Measurements from ENCODE around the gene UTP3.
"Not testable (repeated sequence)": the region's sequence is repeated elsewhere in the genome, so short reads cannot be mapped to it uniquely, and the experiment has no call there.

The UTP3 gene

GRCh38 chr4:70688795-70689231, 481 bp downstream of the UTP3 start:
- DNase-seq: no peak

GRCh38 chr4:70691661-70692060, 3.3 kb downstream of the UTP3 start:
- DNase-seq: no peak

DNA sequence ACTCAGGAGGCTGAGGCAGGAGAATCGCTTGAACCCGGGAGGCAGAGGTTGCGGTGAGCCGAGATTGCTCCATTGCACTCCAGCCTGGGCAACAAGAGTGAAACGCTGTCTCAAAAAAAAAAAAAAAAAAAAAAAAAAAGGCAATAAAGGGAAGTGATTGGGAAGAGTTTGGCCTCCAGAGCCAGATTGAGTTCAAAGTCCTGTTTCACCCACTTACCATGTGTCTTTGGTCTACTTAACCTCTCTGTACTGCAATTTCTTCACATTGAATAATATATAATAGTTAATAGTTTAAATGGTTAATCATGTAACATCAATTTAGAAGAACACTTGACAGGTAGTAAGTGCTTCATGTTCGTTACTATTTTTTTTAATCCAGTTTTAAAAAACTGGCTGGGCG, 6.3 kb downstream of the UTP3 start:
- DNase-seq: not testable (repeated sequence)

- DNase-seq: not testable (repeated sequence)
These were observed 10.1 kb downstream of the UTP3 start for GRCh38 chr4:70698435-70698834.

GRCh38 chr4:70700712-70701111, 12.4 kb downstream of the UTP3 start:
- DNase-seq: no peak

- DNase-seq: no peak
These were observed 12.9 kb downstream of the UTP3 start for GRCh38 chr4:70701271-70701670.

GRCh38 chr4:70702592-70702991, 14.3 kb downstream of the UTP3 start:
- DNase-seq: not testable (repeated sequence)

GRCh38 chr4:70703619-70704214, 15.4 kb downstream of the UTP3 start:
- peak; percentile 75 for DNase-seq

DNA sequence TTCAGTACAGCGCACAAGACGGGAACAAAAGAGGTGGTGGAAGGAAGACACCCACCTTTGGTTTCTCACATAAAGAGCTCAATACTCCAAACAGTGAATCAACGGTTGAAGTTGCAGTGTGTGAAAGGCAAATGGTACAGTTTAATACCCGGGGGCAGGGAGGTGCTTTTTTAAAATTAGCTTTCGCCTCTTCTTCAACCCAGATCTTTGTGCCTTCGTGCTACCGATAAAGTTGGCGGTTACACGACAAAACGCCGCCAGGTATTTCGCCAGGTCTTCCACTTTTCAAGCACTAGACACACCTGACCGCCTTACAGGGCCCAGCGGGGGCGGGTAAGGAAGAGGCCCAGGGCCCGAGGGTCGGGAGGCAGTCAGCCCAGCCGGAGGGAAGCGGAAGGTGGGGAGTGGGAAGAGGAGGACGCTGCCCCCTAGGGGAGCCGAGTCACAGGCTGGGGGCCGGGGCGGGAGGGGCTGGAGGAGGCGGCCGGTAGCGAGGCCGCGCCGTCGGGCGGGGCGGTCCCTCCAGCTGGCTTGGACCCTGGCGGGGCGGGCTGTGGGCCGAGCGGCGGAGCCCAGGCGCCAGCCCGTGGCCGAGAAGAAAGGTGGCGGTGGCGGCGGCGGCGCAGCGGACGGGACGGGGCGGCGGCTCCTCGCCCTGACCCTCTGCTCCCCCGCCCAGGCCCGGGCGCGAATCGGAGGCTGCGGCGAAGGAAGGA, 16.0 kb downstream of the UTP3 start:
- peak; percentile 76 for DNase-seq

DNA sequence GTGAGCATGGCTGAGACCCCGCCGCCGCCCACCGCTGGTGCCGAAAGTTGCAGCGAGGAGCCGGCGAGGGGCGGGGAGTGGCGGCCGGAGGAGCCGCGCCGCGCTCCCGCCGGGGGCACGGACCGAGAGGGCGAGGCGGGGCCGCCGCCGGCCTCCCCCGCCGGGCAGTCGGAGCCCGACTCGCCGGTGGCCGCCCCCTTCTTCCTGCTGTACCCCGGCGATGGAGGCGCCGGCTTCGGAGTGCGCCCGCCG, 16.5 kb downstream of the UTP3 start:
- no peak for DNase-seq

DNA sequence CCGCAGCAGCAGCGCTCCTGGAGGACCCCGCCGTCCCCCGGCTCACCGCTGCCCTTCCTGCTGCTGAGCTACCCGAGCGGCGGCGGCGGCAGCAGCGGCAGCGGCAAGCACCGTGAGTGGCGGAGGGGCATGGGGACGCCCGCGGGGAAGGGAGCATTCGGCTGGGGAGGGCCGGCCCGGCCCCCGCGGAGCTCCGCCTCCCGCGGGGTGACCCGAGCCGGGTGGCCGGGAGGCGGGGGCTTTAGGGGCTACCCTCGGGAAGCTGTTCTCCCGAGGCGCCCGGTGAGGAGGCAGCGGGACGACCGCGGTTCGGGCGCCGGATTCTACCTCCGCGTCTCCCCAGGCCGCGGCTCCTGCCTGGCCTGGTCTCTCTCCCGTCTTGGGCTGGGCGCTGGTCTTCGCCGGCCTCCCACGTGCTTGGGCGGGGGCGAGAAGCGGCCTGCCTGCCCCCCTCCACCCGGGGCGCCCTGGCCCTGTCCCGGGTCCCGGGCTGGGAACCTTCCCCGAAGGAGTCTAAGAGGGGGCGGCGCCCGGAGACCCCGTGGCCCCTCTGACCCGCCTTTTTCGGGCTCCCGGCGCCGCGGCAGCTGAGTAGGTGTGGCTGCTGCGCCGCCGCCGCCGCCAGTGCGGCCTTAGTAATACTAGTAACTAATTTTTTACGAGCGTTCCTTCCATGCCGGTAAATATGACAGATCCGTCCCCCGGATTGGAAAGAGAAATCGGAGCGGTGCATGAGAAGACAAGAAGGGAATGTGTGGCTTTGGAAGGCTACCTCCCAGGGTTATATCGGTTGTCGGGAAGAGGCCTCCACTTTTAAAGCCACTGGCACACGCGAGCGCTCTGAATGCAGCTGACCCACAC, 17.1 kb downstream of the UTP3 start:
- DNase-seq: peak; percentile 84

DNA sequence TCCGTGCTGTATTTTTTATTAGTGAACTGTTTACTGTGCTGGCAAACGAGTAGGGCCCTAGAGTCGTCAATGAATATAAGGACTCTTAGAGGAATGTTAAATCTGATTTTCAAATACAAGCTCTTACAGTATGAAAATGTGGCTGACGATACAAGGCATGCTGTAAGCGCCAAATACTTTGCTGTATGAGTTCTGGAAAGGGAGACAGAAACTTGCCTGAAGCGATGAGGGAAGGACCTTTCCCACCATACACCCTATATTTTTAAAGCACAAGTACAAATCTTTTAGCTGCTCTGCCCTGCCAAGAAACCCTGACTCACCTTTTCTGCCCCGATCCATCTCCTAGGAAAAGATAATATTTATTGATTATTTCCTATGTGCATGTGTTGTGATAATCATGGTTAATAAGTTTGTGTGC, 17.7 kb downstream of the UTP3 start:
- DNase-seq: no peak

GRCh38 chr4:70706516-70706915, 18.2 kb downstream of the UTP3 start:
- no peak for DNase-seq

- DNase-seq: peak; percentile 60
These were observed 21.4 kb downstream of the UTP3 start for GRCh38 chr4:70709611-70710205.

GRCh38 chr4:70711599-70711998, 23.3 kb downstream of the UTP3 start:
- DNase-seq: no peak

DNA sequence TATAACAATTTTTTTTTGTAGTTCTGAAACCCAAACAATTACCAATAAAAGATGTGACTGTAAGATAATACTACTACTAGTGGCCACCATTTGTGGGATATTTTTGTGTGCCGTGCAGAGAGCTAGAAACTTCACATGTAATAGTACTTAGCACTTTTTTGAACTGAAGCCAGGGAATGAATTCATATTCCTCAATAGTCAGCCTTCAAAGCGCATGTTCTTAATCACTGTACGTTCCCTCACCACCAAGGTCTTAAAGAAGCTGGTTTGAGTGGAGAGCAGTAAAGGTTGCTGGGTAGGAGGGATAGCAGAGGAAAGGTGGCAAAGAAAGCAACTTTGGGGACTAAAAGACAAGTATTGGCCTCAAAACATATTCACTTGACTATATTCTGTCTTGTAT, 23.8 kb downstream of the UTP3 start:
- no peak for DNase-seq

DNA sequence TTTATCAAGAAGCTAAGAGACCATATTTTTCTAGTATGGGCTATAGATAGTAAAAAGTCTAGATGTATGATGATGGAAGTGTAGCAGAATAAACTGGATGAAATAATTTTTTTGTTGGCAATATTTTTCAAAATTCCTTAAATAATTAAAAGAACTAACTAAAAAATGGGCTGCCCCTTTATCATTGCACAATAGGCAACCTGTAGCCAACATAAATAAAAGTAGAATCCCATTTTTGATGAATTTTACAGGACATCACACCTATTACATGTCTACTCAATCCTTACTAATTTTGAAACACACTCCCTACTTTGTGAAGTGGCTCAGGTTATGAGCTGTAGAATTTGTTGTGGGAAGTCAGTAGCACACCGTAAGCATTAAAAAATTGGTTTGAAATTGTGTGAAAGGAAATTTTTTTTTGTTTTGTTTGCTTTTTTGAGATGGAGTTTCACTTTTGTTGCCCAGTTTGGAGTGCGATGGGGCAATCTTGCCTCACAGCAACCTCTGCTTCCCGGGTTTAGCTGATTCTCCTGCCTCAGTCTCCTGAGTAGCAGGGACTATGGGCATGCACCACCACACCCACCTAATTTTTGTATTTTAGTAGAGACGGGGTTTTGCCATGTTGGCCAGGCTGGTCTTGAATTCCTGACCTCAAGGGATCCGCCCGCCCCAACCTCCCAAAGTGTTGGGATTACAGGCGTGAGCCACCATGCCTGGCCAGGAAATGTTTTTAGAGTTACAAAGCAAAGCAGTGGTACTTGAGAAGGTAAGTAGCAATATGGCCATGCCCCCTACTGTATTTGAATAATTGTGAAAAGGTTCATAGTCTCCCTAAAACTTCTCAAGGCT, 24.5 kb downstream of the UTP3 start:
- no peak for DNase-seq

DNA sequence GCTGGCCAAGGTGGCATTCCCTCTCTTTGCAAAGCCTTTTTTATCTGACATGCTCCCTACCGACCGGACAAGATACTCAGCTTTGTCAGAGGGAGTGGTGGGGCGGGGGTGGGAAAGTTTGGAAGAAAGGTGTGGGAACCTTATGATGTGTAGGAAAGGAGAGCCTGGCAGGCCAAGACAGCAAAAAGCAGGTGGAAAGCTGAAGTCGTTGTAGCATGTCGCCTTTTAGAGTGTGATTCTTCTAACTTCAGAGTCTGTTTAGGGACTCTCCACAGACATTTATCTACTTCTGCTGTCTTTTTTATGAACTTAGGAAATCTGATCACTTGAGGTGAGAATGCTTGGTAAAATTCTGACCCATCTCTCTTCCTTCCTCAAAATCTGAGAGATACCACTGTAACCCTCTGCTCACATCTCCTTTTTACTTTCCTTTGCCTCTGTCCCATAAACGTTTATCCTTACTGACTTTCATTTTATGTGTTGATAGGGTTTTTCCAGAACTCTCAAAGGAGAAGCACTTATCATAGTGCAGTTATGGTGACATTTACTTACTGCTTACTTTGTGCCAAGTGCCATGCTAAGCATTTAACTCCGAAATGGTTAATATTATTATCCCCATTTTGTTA, 25.2 kb downstream of the UTP3 start:
- no peak for DNase-seq

DNA sequence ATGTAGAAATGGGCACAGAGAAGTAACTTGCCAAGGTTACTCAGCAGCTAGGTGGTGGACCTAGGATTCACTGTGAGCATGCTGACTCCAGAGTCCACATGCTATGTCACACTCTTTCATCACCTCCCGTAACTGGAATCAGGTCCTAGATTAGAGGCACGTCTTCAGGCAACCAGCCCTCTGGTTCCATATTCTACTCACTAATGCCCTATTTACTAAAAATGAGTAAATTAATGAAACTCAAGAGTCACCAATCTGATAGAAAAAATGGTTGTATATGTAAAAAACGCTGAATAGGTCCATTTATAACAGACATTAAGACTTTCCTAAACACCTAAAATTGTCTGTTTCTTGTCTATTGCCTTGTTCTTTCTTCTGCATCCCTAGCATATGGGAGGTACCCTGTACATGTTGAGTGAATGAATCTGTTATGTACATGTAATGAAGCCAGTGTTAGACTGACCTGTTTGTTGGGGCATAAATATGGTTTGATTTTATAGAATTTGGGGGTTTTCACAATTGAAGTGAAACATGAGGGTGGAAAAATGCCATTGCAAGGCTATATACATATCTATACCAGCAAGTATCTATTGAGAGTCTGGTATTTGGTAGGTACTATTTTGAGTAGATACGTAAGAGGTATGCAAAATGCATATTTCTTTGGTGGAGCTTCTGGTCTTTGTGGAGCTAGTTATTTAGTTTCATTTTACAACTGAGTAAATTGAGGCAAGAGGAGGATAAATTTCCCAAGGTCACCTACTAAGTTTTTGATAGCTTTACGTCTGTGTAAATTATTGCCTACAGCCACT, 26.0 kb downstream of the UTP3 start:
- no peak for DNase-seq

GRCh38 chr4:70715097-70715496, 26.8 kb downstream of the UTP3 start:
- no peak for DNase-seq
